GM23338 (cell line): ENCODE data around the gene CRYL1. TPM values are rescaled to one million over a fixed set of nuclear protein-coding genes. Genes with fewer than 3 reads are reported as not detected.

ENCODE experiments used
- ATAC-seq: fragments of 200-7000 bp; cut with Tn5 transposase; 3 replicates; pipeline ENCODE4 v1.9.1; 2020
- DNase-seq: peaks from one replicate; pipeline ENCODE4 v3.0.0-alpha.2; 2015; ENCODE audit warnings: low spot score
- H2AFZ ChIP-seq: fragments of 200-600 bp; sonication (generic); 2 replicates; pipeline ENCODE4 v1.8.0; 2016; ENCODE audit warnings: antibody characterized with exemption, mild to moderate bottlenecking, moderate library complexity
- H3F3A ChIP-seq: fragments of 200-600 bp; sonication (generic); replicated peaks from 2 replicates; pipeline ENCODE4 v1.8.0; 2017; ENCODE audit warnings: antibody characterized with exemption, mixed run types, low read depth
- H3K27ac ChIP-seq: fragments of 200-600 bp; sonication (generic); 2 replicates; pipeline ENCODE4 v1.6.1; 2016; ENCODE audit warnings: low read depth
- H3K27me3 ChIP-seq: fragments of 200-600 bp; sonication (generic); 2 replicates; pipeline ENCODE4 v1.8.0; 2016; ENCODE audit warnings: mild to moderate bottlenecking, mixed run types, moderate library complexity; ENCODE audit not compliant: insufficient read depth
- H3K36me3 ChIP-seq: fragments of 200-600 bp; sonication (generic); 2 replicates; pipeline ENCODE4 v1.8.0; 2016; ENCODE audit warnings: mild to moderate bottlenecking; ENCODE audit not compliant: insufficient read depth
- H3K4me1 ChIP-seq: fragments of 200-600 bp; sonication (generic); 2 replicates; pipeline ENCODE4 v1.8.0; 2016; ENCODE audit warnings: mild to moderate bottlenecking, moderate library complexity; ENCODE audit not compliant: insufficient read depth
- H3K4me2 ChIP-seq: fragments of 200-600 bp; sonication (generic); 2 replicates; pipeline ENCODE4 v1.7.1; 2017; ENCODE audit warnings: mixed run types
- H3K4me3 ChIP-seq: fragments of 200-600 bp; sonication (generic); 2 replicates; pipeline ENCODE4 v1.6.1; 2016; ENCODE audit warnings: mixed run types
- H3K79me2 ChIP-seq: fragments of 200-600 bp; sonication (generic); replicated peaks from 2 replicates; pipeline ENCODE4 v1.8.0; 2017; ENCODE audit warnings: mild to moderate bottlenecking; ENCODE audit not compliant: insufficient read depth
- H3K9me2 ChIP-seq: fragments of 200-600 bp; sonication (generic); 2 replicates; pipeline ENCODE4 v1.8.0; 2017; ENCODE audit not compliant: insufficient read depth
- H4K20me1 ChIP-seq: fragments of 200-600 bp; sonication (generic); replicated peaks from 2 replicates; pipeline ENCODE4 v1.8.0; 2017; ENCODE audit warnings: mild to moderate bottlenecking; ENCODE audit not compliant: insufficient read depth
- H3K27ac Mint-ChIP-seq: 2 replicates; pipeline ENCODE4 v1.8.0; 2020; ENCODE audit warnings: inconsistent platforms, mild to moderate bottlenecking, moderate library complexity, mixed read lengths
- H3K27me3 Mint-ChIP-seq: 3 replicates; pipeline ENCODE4 v1.8.0; 2022; ENCODE audit warnings: low read depth, mild to moderate bottlenecking, moderate library complexity, mixed read lengths, inconsistent platforms; ENCODE audit not compliant: insufficient read depth, poor library complexity
- H3K36me3 Mint-ChIP-seq: 3 replicates; pipeline ENCODE4 v1.8.0; 2021; ENCODE audit warnings: low read depth, mild to moderate bottlenecking, inconsistent platforms, moderate library complexity, mixed read lengths
- H3K4me1 Mint-ChIP-seq: 3 replicates; pipeline ENCODE4 v1.8.0; 2020; ENCODE audit warnings: mild to moderate bottlenecking, inconsistent platforms, mixed read lengths
- H3K4me3 Mint-ChIP-seq: 3 replicates; pipeline ENCODE4 v1.8.0; 2021; ENCODE audit warnings: moderate library complexity, mild to moderate bottlenecking, inconsistent platforms, mixed read lengths
- H3K9me3 Mint-ChIP-seq: 3 replicates; pipeline ENCODE4 v1.8.0; 2020; ENCODE audit warnings: moderate library complexity, mild to moderate bottlenecking, inconsistent platforms, mixed read lengths
- CREB1 ChIP-seq: fragments of 250-450 bp; sonication (Bioruptor Pico); IDR thresholded peaks from 2 replicates; pipeline ENCODE4 v1.5.0; 2020; ENCODE audit warnings: low read depth, mild to moderate bottlenecking, moderate library complexity
- ETS1 ChIP-seq: IDR thresholded peaks from 2 replicates; pipeline ENCODE4 v1.6.1; 2016; ENCODE audit warnings: antibody characterized with exemption
- EZH2 ChIP-seq: fragments of 200-600 bp; sonication (generic); IDR thresholded peaks from one replicate; pipeline ENCODE4 v1.8.0; 2017; ENCODE audit warnings: antibody characterized with exemption, mild to moderate bottlenecking, low read depth; ENCODE audit not compliant: unreplicated experiment
- EZH2phosphoT487 ChIP-seq: fragments of 200-600 bp; sonication (generic); IDR thresholded peaks from one replicate; pipeline ENCODE4 v1.8.1; 2018; ENCODE audit warnings: antibody characterized with exemption; ENCODE audit not compliant: unreplicated experiment
- JUNB ChIP-seq: IDR thresholded peaks from one replicate; pipeline ENCODE4 v1.6.1; 2016; ENCODE audit warnings: antibody characterized with exemption; ENCODE audit not compliant: unreplicated experiment
- NANOG ChIP-seq: IDR thresholded peaks from 2 replicates; pipeline ENCODE4 v1.6.1; 2016; ENCODE audit warnings: antibody characterized with exemption, borderline replicate concordance
- POLR2AphosphoS5 ChIP-seq: IDR thresholded peaks from 2 replicates; pipeline ENCODE4 v1.6.1; 2016; ENCODE audit warnings: antibody characterized with exemption, low read depth
- REST ChIP-seq: IDR thresholded peaks from one replicate; pipeline ENCODE4 v1.6.1; 2018; ENCODE audit warnings: antibody characterized with exemption; ENCODE audit not compliant: unreplicated experiment
- STAT1 ChIP-seq: IDR thresholded peaks from one replicate; pipeline ENCODE4 v1.6.1; 2016; ENCODE audit warnings: antibody characterized with exemption; ENCODE audit not compliant: unreplicated experiment
- ZNF114 ChIP-seq: fragments of 250-450 bp; sonication (Bioruptor Pico); IDR thresholded peaks from 2 replicates; pipeline ENCODE4 v1.5.0; 2020; ENCODE audit warnings: mild to moderate bottlenecking, moderate library complexity
- ZNF331 ChIP-seq: fragments of 250-450 bp; sonication (Bioruptor Pico); IDR thresholded peaks from 2 replicates; pipeline ENCODE4 v1.5.0; 2020; ENCODE audit warnings: low read depth, mild to moderate bottlenecking, moderate library complexity
- ZNF462 ChIP-seq: fragments of 250-450 bp; sonication (Bioruptor Pico); IDR thresholded peaks from 2 replicates; pipeline ENCODE4 v1.5.0; 2020; ENCODE audit warnings: mild to moderate bottlenecking, moderate library complexity
- polyA plus RNA-seq: library from polyadenylated mRNA; unstranded; fragments of >200 nt; fragmentation: Nextera tagmentation; extraction: Ambion mirVana; gene quantifications from 2 replicates; pipeline ENCODE4 v1.2.1, GENCODE V29; 2016
- total RNA-seq: library from RNA; depleted of rRNA; stranded (reverse); fragments of >200 nt; shearing (Covaris generic); gene quantifications from 2 replicates; pipeline ENCODE4 v1.2.3, GENCODE V29; 2014
- TF ChIP-seq, protein P1 (sequence below), 2 experiments: fragments of 200-600 bp in 1 of 2; sonication (generic) in 1 of 2; conservative IDR thresholded peaks; 2 replicates each; pipeline versions ENCODE4 v1.5.1 to v1.6.1; 2016 to 2017; ENCODE audit warnings: antibody characterized with exemption in 2 of 2, low read depth in 2 of 2, mild to moderate bottlenecking in 2 of 2, moderate library complexity in 1 of 2

The CRYL1 gene
- total and polyA plus RNA-seq, 2 experiments from 2014 or later = 2.2 to 2.6 TPM

DNA sequence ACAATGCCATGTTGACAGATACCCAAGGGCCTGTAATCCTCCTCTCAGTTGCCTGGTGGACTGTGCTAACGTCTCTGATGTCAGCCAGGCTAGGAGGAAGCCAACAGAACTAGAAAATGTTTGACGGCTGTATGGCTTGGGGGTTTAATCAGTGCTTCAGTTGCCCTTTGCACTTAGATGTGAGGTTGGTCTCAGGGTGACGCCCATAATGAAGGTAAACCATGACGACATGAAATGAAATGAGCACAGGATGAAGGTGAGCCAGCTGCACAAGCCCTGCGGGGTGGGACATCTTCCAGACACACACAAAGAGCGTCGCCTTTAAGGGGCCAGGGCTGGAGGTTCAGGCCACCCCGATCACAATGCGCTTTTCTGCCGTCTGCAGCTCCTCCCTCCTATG is 127.2 kb downstream of the CRYL1 start:
- Mint-ChIP-seq H3K4me3 (no peak overlapping the region), H3K4me1 (no peaks in the 10 kb centered on the region; the same call in 2 of the 3 replicates), H3K27ac (no peak overlapping the region), H3K9me3 (no peaks in the 10 kb centered on the region), H3K27me3 (peaks cover 2% of the 10 kb centered on the region), H3K36me3 (no peaks in the 10 kb centered on the region)
- no peaks in the 10 kb centered on the region for H3K36me3 ChIP-seq
- H3K4me1 ChIP-seq = no peaks in the 10 kb centered on the region
- no peaks in the 10 kb centered on the region for H4K20me1 ChIP-seq
- no peak overlapping the region for H3K4me2 ChIP-seq
- no peaks in the 10 kb centered on the region for H3K9me2 ChIP-seq
- ATAC-seq (no peak), DNase-seq (no peak)
- no peaks in the 10 kb centered on the region for H3K27me3 ChIP-seq
- H3F3A ChIP-seq = no peaks in the 10 kb centered on the region; the same call in 1 of the 2 replicates
- no peak overlapping the region for H2AFZ ChIP-seq
- TF ChIP-seq CREB1 (no peak), EZH2phosphoT487 (no peak), REST (no peak), ZNF331 (CRISPR knock-in tag) (no peak), EZH2 (no peak), POLR2AphosphoS5 (no peak), ZNF462 (CRISPR knock-in tag) (no peak), NANOG (no peak), ETS1 (no peak), STAT1 (no peak), ZNF114 (CRISPR knock-in tag) (no peak), JUNB (no peak)
- TF ChIP-seq, protein P1, sequence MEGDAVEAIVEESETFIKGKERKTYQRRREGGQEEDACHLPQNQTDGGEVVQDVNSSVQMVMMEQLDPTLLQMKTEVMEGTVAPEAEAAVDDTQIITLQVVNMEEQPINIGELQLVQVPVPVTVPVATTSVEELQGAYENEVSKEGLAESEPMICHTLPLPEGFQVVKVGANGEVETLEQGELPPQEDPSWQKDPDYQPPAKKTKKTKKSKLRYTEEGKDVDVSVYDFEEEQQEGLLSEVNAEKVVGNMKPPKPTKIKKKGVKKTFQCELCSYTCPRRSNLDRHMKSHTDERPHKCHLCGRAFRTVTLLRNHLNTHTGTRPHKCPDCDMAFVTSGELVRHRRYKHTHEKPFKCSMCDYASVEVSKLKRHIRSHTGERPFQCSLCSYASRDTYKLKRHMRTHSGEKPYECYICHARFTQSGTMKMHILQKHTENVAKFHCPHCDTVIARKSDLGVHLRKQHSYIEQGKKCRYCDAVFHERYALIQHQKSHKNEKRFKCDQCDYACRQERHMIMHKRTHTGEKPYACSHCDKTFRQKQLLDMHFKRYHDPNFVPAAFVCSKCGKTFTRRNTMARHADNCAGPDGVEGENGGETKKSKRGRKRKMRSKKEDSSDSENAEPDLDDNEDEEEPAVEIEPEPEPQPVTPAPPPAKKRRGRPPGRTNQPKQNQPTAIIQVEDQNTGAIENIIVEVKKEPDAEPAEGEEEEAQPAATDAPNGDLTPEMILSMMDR (conservative IDR thresholded peaks at IDR 0.05; ENCODE audit: low read depth in 2 of 2) = no peak
- no peaks in the 10 kb centered on the region for H3K79me2 ChIP-seq
- H3K4me3 ChIP-seq = no peak overlapping the region
- no peak overlapping the region for H3K27ac ChIP-seq
